ENCODE data around the gene S100A11.

S100A11 gene

GRCh38 chr1:152000964-152001630, 35.7 kb downstream of the S100A11 start:
- no peak for DNase-seq

DNA sequence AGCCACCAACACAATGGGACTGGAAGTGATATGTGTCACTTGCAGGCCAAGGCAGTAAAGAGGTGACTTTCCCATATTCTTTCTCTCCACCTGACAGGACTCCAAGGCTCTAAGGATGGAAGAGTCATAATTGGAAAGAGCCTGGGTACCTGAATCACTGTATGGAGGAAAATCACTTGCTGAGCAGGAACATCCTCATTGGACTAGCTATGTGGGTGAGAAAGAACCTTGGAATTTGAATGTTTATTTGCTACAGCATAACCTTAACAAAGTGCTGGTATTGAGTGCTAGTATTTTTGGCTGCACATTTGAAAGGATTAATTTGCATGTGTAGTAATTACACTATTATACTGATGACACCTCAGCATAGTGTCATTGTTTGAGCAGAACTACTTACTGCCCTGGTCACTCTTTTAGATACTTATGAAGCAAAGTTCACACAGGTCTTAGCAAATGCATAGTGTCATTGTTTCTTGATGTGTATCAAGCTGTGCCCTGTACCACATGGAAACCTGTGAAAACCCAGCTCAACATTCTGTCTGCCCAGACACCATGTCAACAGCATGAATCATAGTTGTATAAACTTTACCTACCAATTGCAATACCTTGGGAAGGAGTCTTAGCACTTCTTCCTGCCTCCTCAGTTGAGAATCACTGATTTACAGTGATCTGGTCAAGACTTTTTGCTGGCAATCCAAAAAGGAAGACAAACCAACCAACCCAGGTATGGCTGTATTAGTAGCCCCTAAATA, 38.0 kb downstream of the S100A11 start:
- DNase-seq: no peak

- DNase-seq: no peak
Observed at GRCh38 chr1:151997284-151997570, 39.6 kb downstream of the S100A11 start.

- no peak for DNase-seq
Observed at GRCh38 chr1:151995774-151996173, 41.0 kb downstream of the S100A11 start.

DNA sequence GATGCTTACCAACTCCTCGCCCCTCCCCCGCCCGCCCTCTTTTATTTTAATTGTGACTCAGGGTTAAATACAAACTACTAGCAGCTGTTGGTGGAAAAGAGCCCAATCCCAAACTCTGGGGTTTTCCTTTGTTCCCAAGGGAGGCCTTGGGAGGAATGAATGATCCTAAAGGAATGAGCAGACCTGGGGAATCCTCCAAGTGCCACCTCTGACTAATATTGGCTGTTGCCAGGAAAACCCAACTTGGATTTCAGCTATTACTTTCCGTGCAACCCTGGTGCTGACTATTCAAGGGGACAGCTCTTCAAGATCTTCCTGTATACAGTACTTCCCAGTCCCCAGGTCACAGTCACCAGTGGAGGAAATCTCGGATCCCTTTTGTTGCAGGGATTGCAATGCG, 41.8 kb downstream of the S100A11 start:
- DNase-seq: no peak

GRCh38 chr1:151993734-151994496, 42.9 kb downstream of the S100A11 start, which contains the start of gene S100A10:
S100A10 (minus strand) TSS chr1:151993859; CDS start chr1:151986230, 7,629 bp downstream.
- DNase-seq: peak; percentile 64

DNA sequence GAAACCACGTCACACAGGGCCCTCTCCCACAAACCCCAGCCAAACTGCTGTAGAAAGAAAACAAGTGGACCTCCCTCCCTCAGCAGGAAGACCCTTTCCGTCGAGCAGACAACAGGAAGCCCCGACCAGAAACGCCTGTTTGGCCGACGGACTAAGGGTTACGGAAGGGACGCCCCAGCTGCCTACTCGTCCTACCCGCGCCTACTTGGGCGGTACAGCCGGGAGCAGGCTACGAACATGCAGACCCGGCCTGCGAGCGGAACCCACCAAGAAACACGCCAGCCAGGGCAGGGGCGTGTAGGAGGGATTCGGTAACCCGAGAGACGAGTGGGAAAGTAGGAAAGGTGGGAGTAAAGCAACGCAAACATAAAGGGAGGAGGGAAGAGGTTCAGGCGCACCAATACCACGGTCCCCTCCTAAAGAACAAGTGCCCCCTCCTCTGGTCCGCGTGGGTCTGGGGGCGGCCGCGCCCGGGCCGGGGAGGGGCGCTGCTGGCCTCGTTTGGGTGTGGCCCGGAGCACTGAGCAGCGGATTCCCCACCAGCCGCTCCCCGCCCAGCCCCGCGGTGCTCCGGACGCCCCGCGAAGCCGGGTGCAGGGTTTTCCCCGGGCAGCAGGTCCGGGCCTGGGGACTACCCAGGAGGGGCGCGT, 43.6 kb downstream of the S100A11 start:
- peak; percentile 27 for DNase-seq

DNA sequence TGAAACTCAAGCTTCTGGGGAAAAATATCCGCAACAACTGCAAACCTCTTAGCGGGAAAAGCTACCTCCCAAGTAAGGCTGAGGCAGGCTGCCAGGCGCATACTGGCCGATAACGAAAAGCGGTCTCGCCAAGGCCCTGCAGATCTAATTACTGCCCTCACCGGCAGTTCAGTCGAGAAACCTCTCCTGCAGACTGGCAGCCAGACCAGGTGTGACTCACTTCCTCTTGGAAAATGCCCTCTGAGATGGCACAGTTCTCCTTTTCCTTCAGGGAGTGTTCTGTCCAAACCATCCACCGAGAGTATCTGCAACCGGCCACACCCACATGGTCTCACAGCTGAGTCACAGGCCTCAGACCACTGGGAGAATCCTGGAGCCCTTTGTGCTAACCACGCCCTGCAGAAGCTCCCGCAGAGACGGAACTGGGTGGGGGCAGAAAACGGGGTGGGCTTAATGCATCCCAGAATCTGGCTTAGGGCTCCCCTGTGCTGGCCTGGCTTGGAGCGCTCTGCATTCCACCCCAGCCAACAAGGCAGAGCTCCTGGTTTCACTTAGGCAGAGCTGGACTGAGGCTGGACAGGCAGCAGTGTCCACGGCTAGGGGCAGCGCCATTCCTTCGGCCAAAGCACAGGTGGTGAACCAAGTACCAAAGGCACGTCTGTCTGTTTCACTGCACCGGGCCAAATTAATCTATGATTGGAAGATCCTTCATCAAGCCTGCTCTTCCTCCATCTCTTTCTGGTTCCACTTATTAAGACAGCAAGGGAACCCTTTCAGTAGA, 44.3 kb downstream of the S100A11 start:
- peak; percentile 12 for DNase-seq

GRCh38 chr1:151991663-151992302, 45.0 kb downstream of the S100A11 start:
- DNase-seq: no peak

GRCh38 chr1:151990856-151991198, 46.0 kb downstream of the S100A11 start:
- DNase-seq: no peak

DNA sequence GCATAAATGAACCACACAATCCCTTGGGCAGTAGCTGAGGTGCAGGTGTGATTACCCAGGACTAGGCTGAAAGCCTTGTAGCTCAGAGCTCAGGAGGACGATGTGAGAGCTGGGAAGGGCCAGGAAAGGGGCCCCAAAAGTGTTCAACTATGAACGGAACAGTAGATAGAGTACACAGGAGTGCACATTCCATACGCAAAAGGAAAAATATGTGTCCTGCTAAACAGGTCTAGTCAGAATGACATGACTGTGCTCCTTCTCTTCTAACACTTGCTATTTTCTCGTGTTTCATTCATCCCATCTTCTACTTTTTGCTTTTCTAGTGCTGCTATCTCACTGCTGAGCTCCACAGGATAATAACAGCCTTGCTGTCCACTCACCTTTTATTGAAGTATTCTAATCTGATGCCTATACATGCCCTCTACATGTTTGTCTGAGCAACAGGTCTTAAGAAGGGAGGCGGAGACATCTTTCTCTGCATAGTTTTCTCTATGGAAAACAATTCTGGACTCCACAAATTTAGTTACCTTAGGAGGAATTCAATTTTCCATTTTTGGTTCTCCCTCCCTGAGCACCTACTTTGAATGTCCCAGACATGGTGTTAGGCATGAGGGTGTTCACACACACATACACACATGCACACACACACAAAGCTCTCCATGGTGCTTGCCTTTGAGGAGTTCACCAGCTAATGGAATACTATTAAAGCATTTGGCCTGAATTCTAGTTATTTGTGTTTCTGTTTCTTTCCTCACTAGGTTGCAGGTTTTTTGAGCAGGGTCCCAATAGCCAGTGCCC, 46.5 kb downstream of the S100A11 start:
- DNase-seq: no peak

GRCh38 chr1:151989211-151989862, 47.5 kb downstream of the S100A11 start:
- peak; percentile 57 for DNase-seq

GRCh38 chr1:151988405-151988923, 48.3 kb downstream of the S100A11 start:
- no peak for DNase-seq

DNA sequence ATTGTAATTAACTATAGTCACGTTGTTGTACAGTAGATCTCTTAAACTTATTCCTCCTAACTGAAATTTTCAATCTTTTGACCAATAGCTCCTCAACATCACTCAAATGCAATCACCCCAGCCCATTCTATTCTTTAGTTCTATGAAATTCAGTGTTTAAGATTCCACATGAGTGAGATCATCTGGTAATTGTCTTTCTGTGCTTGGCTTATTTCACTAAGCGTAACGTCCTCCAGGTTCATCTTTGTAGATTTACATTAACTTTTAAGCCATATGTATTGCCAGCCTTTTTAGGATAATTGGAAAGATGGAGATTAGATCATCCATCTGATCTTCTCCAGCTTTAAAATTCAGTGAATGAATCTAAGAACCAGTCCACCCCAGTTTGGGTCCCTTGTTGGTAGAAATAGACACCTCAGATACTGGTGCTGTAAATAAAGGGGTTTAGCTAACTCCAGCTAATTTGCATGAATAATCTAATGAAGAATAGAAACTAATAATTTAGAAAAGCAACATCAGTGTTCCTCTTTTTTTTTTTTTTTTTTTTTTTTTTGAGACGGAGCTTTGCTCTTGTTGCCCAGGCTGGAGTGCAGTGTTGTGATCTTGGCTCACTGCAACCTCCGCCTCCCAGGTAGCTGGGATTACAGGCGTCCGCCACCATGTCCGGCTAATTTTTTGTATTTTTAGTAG, 50.2 kb downstream of the S100A11 start:
- no peak for DNase-seq

DNA sequence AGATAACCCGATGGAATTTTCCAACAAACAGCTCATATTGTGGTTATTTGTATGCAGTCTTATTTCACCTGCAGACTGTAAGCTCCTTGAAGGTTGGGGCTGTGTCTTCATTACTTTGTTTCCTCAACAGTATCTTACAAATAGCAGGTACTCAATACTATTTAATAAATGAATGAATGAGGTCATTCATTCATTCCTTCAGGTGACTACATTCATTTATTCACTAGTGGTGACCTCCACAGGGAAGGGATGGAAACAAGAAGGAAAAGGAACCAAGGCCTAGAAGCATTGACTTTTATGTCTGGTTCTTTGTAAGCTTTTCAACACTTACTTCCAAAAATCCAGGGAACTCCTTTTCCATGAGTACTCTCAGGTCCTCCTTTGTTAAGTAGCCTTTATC, 51.0 kb downstream of the S100A11 start:
- DNase-seq: no peak

- no peak for DNase-seq
Observed at GRCh38 chr1:151985270-151985669, 51.5 kb downstream of the S100A11 start.

DNA sequence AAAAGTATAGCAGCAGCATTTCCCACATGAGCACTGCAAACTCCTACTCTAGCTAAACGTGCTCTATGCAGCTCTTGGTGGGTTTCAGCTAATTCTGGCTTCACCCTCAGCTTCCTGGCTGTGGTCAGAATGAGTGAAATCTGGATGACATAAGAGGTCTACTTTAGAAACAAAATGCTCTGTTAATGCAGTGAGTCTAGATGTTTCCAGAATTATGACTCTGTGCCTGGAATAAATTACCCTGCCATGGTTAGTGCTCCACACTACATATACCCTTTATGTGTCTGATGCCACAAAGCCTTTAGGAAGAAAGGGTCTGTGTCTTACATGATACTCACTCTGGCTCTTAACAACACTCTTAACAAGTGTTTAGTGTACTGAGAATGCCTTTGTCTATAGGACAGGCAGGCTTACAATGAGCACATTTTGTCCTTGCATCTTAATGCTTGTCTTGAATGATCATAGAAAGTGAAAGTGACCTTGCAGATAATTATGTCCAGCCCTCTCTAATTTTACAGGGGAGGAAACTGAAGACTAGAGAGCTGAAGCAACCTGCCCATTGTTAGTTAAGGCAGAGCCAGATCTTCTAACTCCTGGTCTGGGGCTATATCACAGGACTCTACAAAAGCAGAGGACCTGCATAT, 52.4 kb downstream of the S100A11 start:
- DNase-seq: peak; percentile 47

Measured in stimulated activated CD4-positive, alpha-beta T cell treated with anti-CD3 and anti-CD28 coated beads, Interleukin-1b, Interleukin-23, amount 100 ng/mL, for 48 hours (primary cell).